Endothelial cell of umbilical vein (primary cell): ENCODE measurements around the gene MBD5. TPM values are rescaled to one million over a fixed set of nuclear protein-coding genes. Genes with fewer than 3 reads are reported as not detected.

Experiments
- BruUV-seq: library from RNA; stranded (reverse); fragments of 400-500 nt; replicated peaks from 2 replicates; lab custom pipeline; 2021; lab: Mats Ljungman, UMichigan
- CTCF ChIA-PET: fragments of 300-600, 350-600 bp; sonication (Branson Sonifier 250); formaldehyde crosslinking; loops from one replicate; lab custom pipeline; 2021; ENCODE audit warnings: antibody characterized with exemption, inconsistent platforms; lab: Charles Lee
- POLR2A ChIA-PET: fragments of 300-600, 350-600 bp; sonication (Branson Sonifier 250); formaldehyde crosslinking; loops from one replicate; lab custom pipeline; 2021; ENCODE audit warnings: antibody characterized with exemption, inconsistent platforms; lab: Charles Lee
- DNase-seq: peaks from one replicate; pipeline ENCODE4 v3.0.0-alpha.2; 2011; ENCODE audit warnings: low read depth, low spot score
- FAIRE-seq: peaks from 2 replicates; lab custom pipeline; 2011; peaks lifted over from hg19 to GRCh38; lab: Jason Lieb, UNC
- H2AFZ ChIP-seq: 2 replicates; pipeline ENCODE4 v1.6.0; 2012; ENCODE audit warnings: low read depth, low read length, control low read depth, inconsistent platforms
- H3K27ac ChIP-seq: 2 replicates; pipeline ENCODE4 v1.5.1; 2011; ENCODE audit warnings: low read depth, mild to moderate bottlenecking, control low read depth, low read length, moderate library complexity; ENCODE audit not compliant: insufficient read depth
- H3K27me3 ChIP-seq, 2 experiments: 2 replicates each; pipeline versions ENCODE4 v1.6.0 to v1.6.1; 2011; ENCODE audit warnings: low read length in 2 of 2, mixed read lengths in 1 of 2; ENCODE audit not compliant: control insufficient read depth in 2 of 2, insufficient read depth in 2 of 2
- H3K36me3 ChIP-seq, 2 experiments: 2 replicates in 1 of 2; 3 replicates in 1 of 2; pipeline ENCODE4 v1.5.1; 2011; ENCODE audit warnings: low read length in 2 of 2, mild to moderate bottlenecking in 1 of 2, moderate library complexity in 1 of 2; ENCODE audit not compliant: control insufficient read depth in 2 of 2, insufficient read depth in 2 of 2; ENCODE audit errors: extremely low read depth in 1 of 2
- H3K4me1 ChIP-seq: 3 replicates; pipeline ENCODE4 v1.5.1; 2011; ENCODE audit warnings: mild to moderate bottlenecking, low read length; ENCODE audit not compliant: control insufficient read depth, insufficient read depth; ENCODE audit errors: extremely low read depth
- H3K4me2 ChIP-seq: 2 replicates; pipeline ENCODE4 v1.6.1; 2011; ENCODE audit warnings: low read length, control low read depth, mixed read lengths; ENCODE audit not compliant: insufficient read depth
- H3K4me3 ChIP-seq, 3 experiments: fragments of 200-600 bp in 1 of 3; sonication (generic), shearing (Covaris generic) in 1 of 3; replicated peaks in 1 of 3; 2 replicates each; pipeline ENCODE4 v1.5.1; 2011 to 2016; ENCODE audit warnings: control low read depth in 3 of 3, low read length in 3 of 3, mild to moderate bottlenecking in 2 of 3, inconsistent platforms in 1 of 3, low read depth in 1 of 3, moderate library complexity in 1 of 3; ENCODE audit not compliant: insufficient read depth in 1 of 3
- H3K79me2 ChIP-seq: 2 replicates; pipeline ENCODE4 v1.6.0; 2012; ENCODE audit warnings: low read length, inconsistent platforms; ENCODE audit not compliant: control insufficient read depth, insufficient read depth
- H3K9ac ChIP-seq: replicated peaks from 2 replicates; pipeline ENCODE3; 2011; ENCODE audit warnings: low read length, control low read depth; ENCODE audit not compliant: insufficient read depth; ENCODE audit errors: extremely low read depth
- H3K9me1 ChIP-seq: replicated peaks from 3 replicates; pipeline ENCODE4 v1.6.0; 2011; ENCODE audit warnings: mild to moderate bottlenecking, low read length; ENCODE audit not compliant: control insufficient read depth, insufficient read depth; ENCODE audit errors: extremely low read depth
- H3K9me3 ChIP-seq: replicated peaks from 2 replicates; pipeline ENCODE4 v1.5.1; 2012; ENCODE audit warnings: low read length, inconsistent platforms; ENCODE audit not compliant: control insufficient read depth, insufficient read depth
- H4K20me1 ChIP-seq: replicated peaks from 2 replicates; pipeline ENCODE3; 2011; ENCODE audit warnings: mild to moderate bottlenecking, low read length; ENCODE audit not compliant: control insufficient read depth, insufficient read depth; ENCODE audit errors: extremely low read depth
- EZH2 ChIP-seq: IDR thresholded peaks from 2 replicates; pipeline ENCODE4 v1.6.1; 2012; ENCODE audit warnings: borderline replicate concordance, low read depth, mild to moderate bottlenecking, moderate library complexity, low read length, inconsistent platforms; ENCODE audit not compliant: severe bottlenecking
- FOS ChIP-seq: IDR thresholded peaks from 2 replicates; pipeline ENCODE4 v1.6.1; 2011; ENCODE audit warnings: mild to moderate bottlenecking, low read length, moderate library complexity, borderline replicate concordance; ENCODE audit not compliant: insufficient read depth
- GATA2 ChIP-seq: IDR thresholded peaks from 2 replicates; pipeline ENCODE4 v1.7.0; 2011; ENCODE audit warnings: low read depth, mild to moderate bottlenecking, moderate library complexity, mixed read lengths, low read length; ENCODE audit not compliant: insufficient read length, insufficient read depth
- JUN ChIP-seq: IDR thresholded peaks from 2 replicates; pipeline ENCODE4 v1.6.1; 2011; ENCODE audit warnings: borderline replicate concordance, low read depth; ENCODE audit not compliant: insufficient read length, insufficient read depth
- MYC ChIP-seq: IDR thresholded peaks from one replicate; pipeline ENCODE4 v1.6.1; 2011; ENCODE audit warnings: mild to moderate bottlenecking, low read depth, low read length
- POLR2A ChIP-seq: IDR thresholded peaks from 2 replicates; pipeline ENCODE4 v1.6.1; 2012; ENCODE audit warnings: low read depth, mild to moderate bottlenecking, control low read depth, low read length
- POLR2AphosphoS5 ChIP-seq: IDR thresholded peaks from 2 replicates; pipeline ENCODE4 v1.6.1; 2012; ENCODE audit warnings: low read depth, mild to moderate bottlenecking, control low read depth, low read length, moderate library complexity; ENCODE audit not compliant: insufficient read depth
- dilution Hi-C: fragments of 300-500 bp; cut with MboI; formaldehyde crosslinking; loops from one replicate; pipeline ENCODE4 v1.15.0; 2019; ENCODE audit warnings: low sequenced_read_pairs; ENCODE audit not compliant: extremely low pct_ligation_motif_present
- intact Hi-C: fragments of 100-400 bp; cut with micrococcal nuclease; formaldehyde crosslinking; loops from one replicate; pipeline ENCODE4 v1.10.0; 2022
- polyA plus RNA-seq, 4 experiments: library from polyadenylated mRNA; depleted of rRNA in 3 of 4; stranded (reverse) in 3 of 4; unstranded in 1 of 4; fragments of >200 nt; gene quantifications; 2 replicates each; pipeline versions ENCODE4 v1.2.1 to v1.2.3, GENCODE V29; 2011 to 2012; ENCODE audit warnings: missing spikeins in 1 of 4
- total RNA-seq: library from RNA; stranded (reverse); gene quantifications from 2 replicates; pipeline ENCODE4 v1.2.3, GENCODE V29; 2021
- TF ChIP-seq, protein P1 (sequence below), 2 donors: IDR thresholded peaks; 1 replicate in 1 of 2; 2 replicates in 1 of 2; pipeline ENCODE4 v1.5.1; 2011; ENCODE audit warnings: low read length in 2 of 2, mild to moderate bottlenecking in 2 of 2, moderate library complexity in 2 of 2, control low read depth in 1 of 2, inconsistent platforms in 1 of 2, low read depth in 1 of 2; ENCODE audit not compliant: insufficient read depth in 1 of 2; ENCODE audit errors: extremely low read depth in 1 of 2
- TF ChIP-seq, protein P2 (sequence below): IDR thresholded peaks from 2 replicates; pipeline ENCODE4 v1.6.1; 2011; ENCODE audit not compliant: insufficient read depth, insufficient read length

Gene MBD5
- total and polyA plus RNA-seq, 2 donors (not counting 3 experiments of a cell fraction or from before 2014, with no cell fraction given) = 11.3 to 37.0 TPM

DNA sequence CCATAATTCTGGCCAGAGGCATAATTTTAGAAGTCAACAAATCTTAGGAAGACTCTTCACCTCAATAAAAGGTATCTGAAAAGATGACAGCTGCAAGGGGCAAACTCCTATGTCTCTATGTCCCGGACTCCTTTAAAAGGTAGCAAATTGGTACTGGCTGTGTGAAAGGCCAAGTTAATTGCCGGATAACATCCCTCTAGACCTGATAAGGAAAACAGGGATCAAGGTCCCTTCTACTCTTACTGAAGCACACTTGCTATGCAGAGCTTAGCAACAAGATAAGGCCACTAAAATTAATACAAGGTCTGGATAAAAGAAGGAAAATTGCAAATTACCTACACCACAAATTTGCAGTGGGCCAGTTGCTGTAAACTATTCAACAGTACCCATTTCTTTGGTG is 482.6 kb downstream of the MBD5 start:
- H3K27me3 ChIP-seq = no peaks in the 10 kb centered on the region
- no peak overlapping the region for H2AFZ ChIP-seq
- TF ChIP-seq, protein P1, sequence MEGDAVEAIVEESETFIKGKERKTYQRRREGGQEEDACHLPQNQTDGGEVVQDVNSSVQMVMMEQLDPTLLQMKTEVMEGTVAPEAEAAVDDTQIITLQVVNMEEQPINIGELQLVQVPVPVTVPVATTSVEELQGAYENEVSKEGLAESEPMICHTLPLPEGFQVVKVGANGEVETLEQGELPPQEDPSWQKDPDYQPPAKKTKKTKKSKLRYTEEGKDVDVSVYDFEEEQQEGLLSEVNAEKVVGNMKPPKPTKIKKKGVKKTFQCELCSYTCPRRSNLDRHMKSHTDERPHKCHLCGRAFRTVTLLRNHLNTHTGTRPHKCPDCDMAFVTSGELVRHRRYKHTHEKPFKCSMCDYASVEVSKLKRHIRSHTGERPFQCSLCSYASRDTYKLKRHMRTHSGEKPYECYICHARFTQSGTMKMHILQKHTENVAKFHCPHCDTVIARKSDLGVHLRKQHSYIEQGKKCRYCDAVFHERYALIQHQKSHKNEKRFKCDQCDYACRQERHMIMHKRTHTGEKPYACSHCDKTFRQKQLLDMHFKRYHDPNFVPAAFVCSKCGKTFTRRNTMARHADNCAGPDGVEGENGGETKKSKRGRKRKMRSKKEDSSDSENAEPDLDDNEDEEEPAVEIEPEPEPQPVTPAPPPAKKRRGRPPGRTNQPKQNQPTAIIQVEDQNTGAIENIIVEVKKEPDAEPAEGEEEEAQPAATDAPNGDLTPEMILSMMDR (IDR thresholded peaks at IDR 0.05; ENCODE audit: extremely low read depth in 1 of 2, insufficient read depth in 1 of 2, low read depth in 1 of 2, low read length in 2 of 2) = no peak
- TF ChIP-seq, protein P2, sequence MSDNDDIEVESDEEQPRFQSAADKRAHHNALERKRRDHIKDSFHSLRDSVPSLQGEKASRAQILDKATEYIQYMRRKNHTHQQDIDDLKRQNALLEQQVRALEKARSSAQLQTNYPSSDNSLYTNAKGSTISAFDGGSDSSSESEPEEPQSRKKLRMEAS = no peak
- TF ChIP-seq MYC (no peak), EZH2 (no peak), FOS (no peak), JUN (no peak), GATA2 (no peak), POLR2A (no peak), POLR2AphosphoS5 (no peak)
- intact Hi-C loops (no loop called here), dilution Hi-C loops (no loop called here)
- H3K4me1 ChIP-seq = no peaks in the 10 kb centered on the region
- H3K9me3 ChIP-seq = no peaks in the 10 kb centered on the region
- no peak overlapping the region for H3K4me2 ChIP-seq
- no peak overlapping the region for H3K9ac ChIP-seq
- H4K20me1 ChIP-seq = no peaks in the 10 kb centered on the region
- H3K79me2 ChIP-seq = no peaks in the 10 kb centered on the region
- no peak overlapping the region for H3K4me3 ChIP-seq
- BruUV-seq = no TSS peak
- H3K9me1 ChIP-seq = no peaks in the 10 kb centered on the region
- DNase-seq = no peak
- ChIA-PET CTCF (interaction anchor here (1.3 to 3.9 kb wide), 2 partner anchors 10 to 514 kb away, joined by 3 to 15 read pairs; no protein-coding TSS in a partner anchor), POLR2A (no interaction called here)
- H3K36me3 ChIP-seq = no peaks in the 10 kb centered on the region
- FAIRE-seq = no peak
- no peak overlapping the region for H3K27ac ChIP-seq
